Measurements from ENCODE around the gene IER2. TPM values are rescaled to one million over a fixed set of nuclear protein-coding genes. Genes with fewer than 3 reads are reported as not detected.

The IER2 gene
- 10 to 100 TPM in 1 of 2 donors, 1 to 10 TPM in 1; 6.5 to 17.6 TPM for total RNA-seq

GRCh38 chr19:13150187-13150930 is at the start of gene IER2, which contains the start of gene STX10:
IER2 (plus strand) TSS chr19:13150411; CDS start chr19:13153187, 2,776 bp downstream.
STX10 (minus strand) TSS chr19:13150375; CDS start chr19:13150173, 202 bp downstream.

DNA sequence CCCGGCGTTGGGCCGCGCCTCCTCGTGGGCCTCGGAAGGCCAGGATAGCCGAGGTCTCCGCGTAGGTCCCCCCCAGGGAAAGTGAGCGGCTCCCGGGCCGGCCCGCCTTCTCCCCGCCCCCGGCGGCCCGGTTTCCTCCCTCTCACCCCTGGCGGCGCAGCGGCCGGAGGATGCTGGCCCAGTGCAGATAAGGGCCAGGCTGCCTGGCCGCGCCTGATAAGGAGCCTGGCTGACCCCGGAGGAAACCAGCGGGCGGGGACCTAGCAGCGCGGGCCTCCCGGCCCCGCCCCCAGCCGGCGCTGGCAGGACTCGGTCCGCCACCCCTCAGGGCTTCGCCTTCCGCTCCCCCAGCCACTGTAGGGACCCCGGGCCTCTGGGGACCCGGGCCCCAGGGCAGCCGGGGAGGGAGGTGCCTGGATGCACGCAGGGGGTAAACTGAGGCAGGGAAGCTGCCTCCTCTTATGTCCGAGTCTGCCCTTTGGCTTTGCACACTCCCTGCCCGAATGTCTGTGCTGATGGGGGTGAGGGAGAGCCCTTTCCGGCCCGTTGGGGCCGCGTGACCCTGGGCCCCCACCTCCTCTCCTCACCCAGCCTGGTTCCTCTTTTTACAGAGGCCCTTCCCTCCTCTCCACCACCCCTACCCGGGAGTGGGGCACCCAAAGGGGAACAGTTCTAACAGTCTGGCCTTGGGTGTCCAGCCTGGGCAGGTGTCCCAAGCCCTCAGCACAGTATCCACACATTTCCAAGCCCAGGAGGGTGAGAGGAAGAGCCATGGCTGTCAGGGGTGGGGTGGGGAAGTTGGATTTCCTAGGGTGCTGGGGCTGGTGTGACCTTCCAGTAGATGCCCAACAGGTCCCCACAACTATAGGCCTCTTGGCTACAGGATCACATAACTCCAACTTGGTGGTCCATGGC is 47.3 kb upstream of the IER2 start, which contains the start of gene LYL1:
Gene LYL1 (minus strand): TSS at position 193 of the 915 bp plus-strand sequence. CDS start 1,687 bp downstream, outside the sequence.

DNA sequence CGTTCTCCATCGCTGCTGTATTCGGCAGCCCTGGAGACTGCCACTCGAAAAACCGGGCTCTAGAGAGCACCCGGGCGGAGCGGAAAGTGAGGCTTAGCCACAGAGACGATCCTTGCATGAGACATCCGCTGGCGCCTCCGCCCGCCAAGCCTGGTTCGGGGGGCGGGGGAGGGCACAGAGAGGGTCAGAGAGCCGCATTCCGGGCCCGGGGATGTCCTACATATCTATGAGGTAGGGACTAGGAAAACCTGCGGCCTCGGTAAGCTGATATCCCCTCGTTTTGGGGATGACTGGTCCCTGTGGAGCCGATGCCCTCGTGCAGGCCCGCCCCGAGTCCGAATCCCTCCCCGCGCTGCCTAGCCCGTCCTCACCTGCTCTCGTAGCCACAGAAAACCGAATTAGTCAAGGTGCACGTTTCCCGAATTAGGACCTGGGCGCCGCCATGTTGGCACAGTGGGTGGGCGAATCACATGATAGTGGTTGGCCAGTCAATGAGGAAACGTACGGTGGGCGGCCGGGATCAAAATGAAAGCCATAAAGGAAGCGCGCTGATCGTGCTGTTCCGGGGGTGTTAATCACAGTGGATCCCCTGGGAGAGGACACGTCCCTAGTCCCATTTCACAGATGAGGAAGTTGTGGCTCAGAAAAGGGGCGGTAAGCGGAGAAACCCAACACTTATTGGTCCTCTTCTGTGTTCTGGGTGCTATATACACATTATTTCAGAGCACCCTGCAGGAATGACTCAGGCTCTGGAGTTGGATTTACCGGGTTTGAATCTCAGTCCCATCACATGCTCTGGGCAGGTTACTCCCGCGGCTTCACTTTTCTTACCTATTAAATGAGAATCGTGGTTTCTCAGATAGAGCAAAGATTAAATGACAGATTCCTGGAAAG is 33.7 kb upstream of the IER2 start, which contains the start of gene TRMT1:
Gene TRMT1 (minus strand): TSS at position 459 of the 894 bp plus-strand sequence. CDS start 341 bp downstream, at position 118.

GRCh38 chr19:13117772-13118423 is 32.3 kb upstream of the IER2 start, which contains the start of gene NACC1:
NACC1 (plus strand) TSS chr19:13118264; CDS start chr19:13135208, 16,944 bp downstream.

Other genes with a start within 250 kb of the IER2 start
- gene SYCE2, start 231.1 kb upstream of the IER2 start, total RNA-seq = under 1 TPM in 1 of 2 donors, not detected in 1; 0.69 TPM
- gene FARSA, start 216.7 kb upstream of the IER2 start, total RNA-seq = 100 to 1,000 TPM in 1 of 2 donors, 10 to 100 TPM in 1; 77.4 to 131 TPM
- 1,000 to 10,000 TPM; 1,570 to 2,282 TPM for gene CALR, start 211.8 kb upstream of the IER2 start, total RNA-seq
- 100 to 1,000 TPM; 146 to 147 TPM for gene RAD23A, start 204.5 kb upstream of the IER2 start, total RNA-seq
- 10 to 100 TPM; 20.3 to 21.3 TPM for gene GADD45GIP1, start 193.2 kb upstream of the IER2 start, total RNA-seq
- gene DAND5, start 180.8 kb upstream of the IER2 start, total RNA-seq = not detected
- 10 to 100 TPM; 19.6 to 27.2 TPM for gene NFIX, start 154.9 kb upstream of the IER2 start, total RNA-seq
- 1 to 10 TPM; 4.8 to 7.0 TPM for gene LYL1, start 47.6 kb upstream of the IER2 start, total RNA-seq
- gene TRMT1, start 33.7 kb upstream of the IER2 start, total RNA-seq = 10 to 100 TPM; 21.7 to 35.0 TPM
- gene NACC1, start 32.1 kb upstream of the IER2 start, total RNA-seq = 10 to 100 TPM; 51.6 to 76.9 TPM
- 10 to 100 TPM; 43.7 to 68.3 TPM for gene STX10, start within 50 bp of the IER2 start, total RNA-seq